HG03097 (cell line): Measurements from ENCODE around the gene NEK1.
A peak's percentile ranks its signal among the peaks of the same experiment; 100 is the strongest.
"Not testable (repeated sequence)": the region's sequence is repeated elsewhere in the genome, so short reads cannot be mapped to it uniquely, and the experiment has no call there.

Source experiments
- ATAC-seq: cut with Tn5 transposase; IDR thresholded peaks from one replicate; pipeline ENCODE4 v1.9.1; 2021; ENCODE audit not compliant: unreplicated experiment, low FRiP score

NEK1 gene

GRCh38 chr4:169437299-169438047 is 174.9 kb downstream of the NEK1 start:
- peak; percentile 84 for ATAC-seq

GRCh38 chr4:169436734-169437133 is 175.6 kb downstream of the NEK1 start:
- ATAC-seq, result no peak

GRCh38 chr4:169428376-169428775 is 184.0 kb downstream of the NEK1 start:
- ATAC-seq, result no peak

GRCh38 chr4:169427727-169428126 is 184.7 kb downstream of the NEK1 start:
- not testable (repeated sequence) for ATAC-seq

GRCh38 chr4:169420291-169420690 is 192.1 kb downstream of the NEK1 start:
- ATAC-seq, result no peak

GRCh38 chr4:169418846-169419245 is 193.5 kb downstream of the NEK1 start:
- no peak for ATAC-seq

GRCh38 chr4:169417629-169418282 is 194.6 kb downstream of the NEK1 start:
- ATAC-seq, result no peak

- peak; percentile 42 for ATAC-seq
These were observed 195.4 kb downstream of the NEK1 start for GRCh38 chr4:169416997-169417396.

GRCh38 chr4:169416461-169416860 is 195.9 kb downstream of the NEK1 start:
- ATAC-seq, result no peak

GRCh38 chr4:169414913-169415312 is 197.5 kb downstream of the NEK1 start:
- no peak for ATAC-seq

GRCh38 chr4:169412046-169412445 is 200.3 kb downstream of the NEK1 start:
- no peak for ATAC-seq

- ATAC-seq, result peak; percentile 97
These were observed 201.3 kb downstream of the NEK1 start for GRCh38 chr4:169410839-169411770.

GRCh38 chr4:169407217-169407845 is 205.1 kb downstream of the NEK1 start:
- ATAC-seq, result no peak

- ATAC-seq, result no peak
These were observed 207.4 kb downstream of the NEK1 start for GRCh38 chr4:169404960-169405359.

GRCh38 chr4:169400832-169401231 is 211.6 kb downstream of the NEK1 start:
- no peak for ATAC-seq

GRCh38 chr4:169399976-169400767 is 212.2 kb downstream of the NEK1 start:
- no peak for ATAC-seq

- ATAC-seq, result no peak
These were observed 214.1 kb downstream of the NEK1 start for GRCh38 chr4:169398316-169398715.

GRCh38 chr4:169397762-169398161 is 214.6 kb downstream of the NEK1 start:
- ATAC-seq, result no peak

GRCh38 chr4:169385376-169385775 is 227.0 kb downstream of the NEK1 start:
- no peak for ATAC-seq

GRCh38 chr4:169384779-169385178 is 227.6 kb downstream of the NEK1 start:
- ATAC-seq, result no peak
